GM18909 (cell line): ENCODE measurements around the gene C1QTNF3.
"Not testable (repeated sequence)": the region's sequence is repeated elsewhere in the genome, so short reads cannot be mapped to it uniquely, and the experiment has no call there.

Source experiments
- ATAC-seq: cut with Tn5 transposase; IDR thresholded peaks from one replicate; pipeline ENCODE4 v1.9.1; 2021; ENCODE audit warnings: mild to moderate bottlenecking; ENCODE audit not compliant: unreplicated experiment, poor library complexity

Gene C1QTNF3

DNA sequence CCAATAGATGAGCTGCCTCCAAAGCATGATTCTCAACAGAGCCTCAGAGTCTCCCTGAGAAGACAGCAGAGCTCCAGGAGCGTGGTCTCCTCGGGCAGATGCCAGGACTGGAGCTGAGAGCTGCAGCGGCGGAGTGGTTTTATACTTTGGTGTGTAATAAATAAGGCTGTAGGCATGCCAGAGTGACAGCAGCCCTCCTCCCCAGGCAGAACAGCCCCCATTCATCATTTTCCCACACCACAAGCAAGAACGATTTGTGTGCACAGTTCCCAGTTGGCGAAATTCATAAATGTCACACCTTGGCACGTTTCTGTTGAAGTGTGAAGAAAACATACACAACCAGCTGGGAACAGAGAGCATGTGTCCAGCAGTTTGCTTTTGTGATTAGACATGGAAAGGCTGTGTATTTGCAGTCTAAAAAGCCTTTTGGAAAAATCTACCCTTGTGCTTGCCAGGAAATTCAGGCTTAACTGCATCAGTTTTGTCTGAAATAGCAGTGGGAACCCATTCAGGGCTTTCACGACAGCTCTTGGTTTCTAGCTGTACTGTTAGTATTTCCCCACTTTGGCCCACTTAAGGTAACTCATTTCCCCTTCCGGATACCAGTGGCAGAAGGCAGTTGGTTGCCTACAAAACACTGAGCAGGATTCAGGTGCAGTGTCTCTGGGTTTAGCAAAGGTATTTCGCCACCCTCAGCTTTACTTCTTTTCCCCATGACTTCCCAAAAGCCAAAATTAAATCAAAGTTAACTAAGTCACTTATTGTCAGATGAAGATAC lies at the start of gene C1QTNF3:
Gene C1QTNF3, minus strand, starts transcription at position 115 of the 778 bp plus-strand sequence. Its CDS starts 88 bp downstream, at position 27.
- no peak for ATAC-seq

DNA sequence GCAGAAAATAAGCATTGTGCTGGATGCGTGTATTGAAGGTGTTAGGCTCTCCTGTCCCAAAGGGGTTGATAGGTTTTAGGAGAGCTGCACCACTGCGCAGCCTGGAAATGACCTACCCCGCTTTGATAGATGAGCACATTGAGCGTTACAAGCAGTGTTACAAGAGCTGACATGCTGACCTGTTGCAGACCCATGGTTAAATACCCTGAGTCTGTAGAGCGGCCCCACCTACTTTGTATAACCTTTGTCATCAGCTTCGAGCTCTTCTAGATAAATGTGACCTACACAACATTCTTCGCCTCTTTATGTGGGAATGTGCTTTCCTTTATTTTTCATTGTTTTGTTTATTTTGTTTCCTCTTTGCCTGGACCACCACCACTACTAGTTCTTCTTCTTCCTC lies 48.0 kb upstream of the C1QTNF3 start:
- not testable (repeated sequence) for ATAC-seq

- not testable (repeated sequence) for ATAC-seq
These were observed 46.8 kb upstream of the C1QTNF3 start for GRCh38 chr5:34089802-34090201.

GRCh38 chr5:34087728-34088127 lies 44.7 kb upstream of the C1QTNF3 start:
- ATAC-seq: not testable (repeated sequence)

GRCh38 chr5:34083898-34084297 lies 40.9 kb upstream of the C1QTNF3 start:
- ATAC-seq: not testable (repeated sequence)

DNA sequence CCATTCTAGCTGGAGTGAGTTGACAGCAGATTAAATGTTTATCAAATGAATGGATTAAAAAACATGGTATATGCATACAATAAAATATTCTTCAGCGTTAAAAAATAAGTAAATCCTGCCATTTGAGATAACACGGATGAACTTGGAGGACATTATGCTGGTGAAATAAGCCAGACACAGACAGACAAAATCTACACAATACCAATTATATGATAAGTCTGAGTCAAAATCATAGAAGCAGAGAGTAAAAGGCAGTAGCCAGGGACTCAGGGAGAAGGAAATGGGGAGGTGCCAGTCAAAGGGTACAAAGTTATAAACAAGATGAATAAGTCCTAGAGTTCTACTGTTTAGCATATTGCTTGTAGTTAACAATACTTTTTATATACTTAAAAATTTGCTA lies 36.5 kb upstream of the C1QTNF3 start:
- not testable (repeated sequence) for ATAC-seq

DNA sequence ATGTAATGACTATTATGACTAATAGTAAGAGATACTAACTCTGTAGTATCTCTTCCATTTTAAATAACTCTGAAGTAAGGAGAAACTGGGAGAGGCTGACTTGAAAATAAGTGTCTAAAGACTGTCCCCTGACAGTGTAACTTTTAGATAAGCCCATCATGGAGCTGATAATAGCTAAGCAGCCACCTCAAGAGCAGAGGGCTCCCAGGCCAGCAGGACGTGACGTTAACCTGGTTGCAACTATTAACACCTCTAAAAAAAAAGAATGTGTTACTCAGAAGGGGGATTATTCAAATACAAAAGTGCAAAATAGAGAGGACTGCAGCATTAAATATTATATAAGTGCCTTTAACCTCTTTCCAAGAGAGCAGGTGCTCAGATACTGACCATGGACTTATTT lies 34.6 kb upstream of the C1QTNF3 start:
- not testable (repeated sequence) for ATAC-seq

GRCh38 chr5:34076719-34077364 lies 33.8 kb upstream of the C1QTNF3 start:
- not testable (repeated sequence) for ATAC-seq

- ATAC-seq: not testable (repeated sequence)
These were observed 31.5 kb upstream of the C1QTNF3 start for GRCh38 chr5:34074472-34074871.

GRCh38 chr5:34074071-34074470 lies 31.1 kb upstream of the C1QTNF3 start:
- ATAC-seq: not testable (repeated sequence)

DNA sequence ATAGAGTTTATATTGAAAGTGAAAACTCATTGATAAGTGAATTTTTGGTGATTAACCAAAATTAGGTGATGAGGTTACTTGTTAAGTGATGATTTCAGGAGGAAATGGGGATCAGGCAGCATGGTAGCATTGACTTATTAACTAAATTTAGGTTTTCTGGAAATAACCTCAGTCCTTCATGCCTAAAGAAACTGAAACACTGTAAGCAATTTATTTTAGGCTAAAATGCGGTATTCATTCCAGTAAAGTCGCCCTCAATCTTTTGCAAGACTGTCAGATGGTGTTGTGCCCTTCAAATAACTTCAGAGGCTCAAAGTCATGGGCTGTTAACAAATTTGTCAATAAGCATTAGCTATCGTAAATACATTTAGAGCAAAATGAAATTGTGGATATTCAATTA lies 27.6 kb upstream of the C1QTNF3 start:
- ATAC-seq: not testable (repeated sequence)

DNA sequence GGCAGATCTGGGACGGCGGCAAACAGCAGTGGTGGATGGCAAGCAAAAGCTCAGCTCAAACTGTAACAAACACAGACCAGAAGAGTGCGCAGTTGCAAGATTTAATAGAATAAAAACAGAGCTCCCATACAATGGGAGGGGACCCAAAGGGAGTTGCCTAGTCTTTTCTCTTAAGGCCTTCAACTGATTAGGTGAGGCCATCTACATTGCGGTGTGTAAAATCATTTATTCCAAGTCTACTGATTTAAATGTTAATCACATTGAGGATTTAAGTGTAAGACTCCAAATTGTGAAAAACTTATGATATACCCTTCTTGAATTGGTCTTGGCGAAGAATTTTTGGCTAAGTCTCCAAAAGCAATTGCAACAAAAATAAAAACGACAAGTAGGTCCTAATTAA lies 21.6 kb upstream of the C1QTNF3 start:
- ATAC-seq: no peak

DNA sequence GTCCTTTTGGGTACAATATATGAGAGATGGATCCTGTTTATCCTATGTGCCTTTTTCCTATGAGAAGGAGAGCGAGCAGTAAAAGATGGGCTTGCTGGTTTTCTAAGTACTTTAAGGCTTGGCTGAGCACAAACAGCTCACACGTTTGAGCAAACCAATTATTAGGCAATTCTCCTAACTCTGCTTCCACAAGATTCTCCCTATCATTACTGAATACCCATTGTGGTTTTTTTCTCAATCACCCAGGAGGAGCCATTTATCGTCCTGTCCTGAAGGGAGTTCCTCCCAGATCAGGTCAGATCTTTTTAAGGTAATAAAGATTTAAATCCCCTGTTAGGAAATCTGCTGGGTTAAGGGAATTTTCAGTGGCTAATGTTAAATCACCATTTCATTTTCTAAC lies 19.4 kb upstream of the C1QTNF3 start:
- no peak for ATAC-seq

DNA sequence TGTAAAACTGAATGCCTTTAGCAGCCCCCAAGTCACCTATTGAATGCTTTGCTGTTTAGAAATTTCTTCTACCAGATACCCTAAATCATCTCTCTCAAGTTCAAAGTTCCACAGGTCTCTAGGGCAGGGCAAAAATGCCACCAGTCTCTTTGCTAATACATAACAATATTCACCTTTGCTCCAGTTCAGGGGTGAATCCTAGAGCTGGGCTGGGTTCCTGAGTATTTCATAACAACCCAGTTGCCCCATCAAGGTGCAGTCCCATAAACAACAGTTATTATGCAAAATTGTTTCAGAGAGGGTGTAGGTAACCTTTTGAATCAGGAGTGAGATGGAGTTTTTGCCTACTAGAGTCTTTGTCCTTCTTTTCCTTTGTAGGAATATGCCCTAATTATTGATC lies 19.0 kb upstream of the C1QTNF3 start:
- no peak for ATAC-seq

DNA sequence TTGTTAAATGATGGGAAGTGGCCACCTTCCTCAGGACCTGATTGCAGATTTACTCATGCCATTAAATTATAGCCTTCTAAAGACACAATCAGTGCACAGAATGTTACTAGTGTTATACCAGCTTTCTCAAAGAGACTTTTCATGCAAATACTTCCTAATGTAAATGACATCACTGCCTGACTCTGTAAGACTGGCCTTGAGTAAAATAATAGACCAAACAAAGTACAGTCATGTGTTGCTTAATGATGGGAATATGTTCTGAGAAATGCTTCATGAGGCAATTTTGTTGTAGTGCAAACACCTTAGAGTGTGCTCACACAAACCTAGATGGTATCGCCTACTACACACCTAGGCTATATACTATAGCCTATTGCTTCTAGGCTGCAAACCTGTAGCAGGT lies 17.0 kb upstream of the C1QTNF3 start:
- no peak for ATAC-seq

DNA sequence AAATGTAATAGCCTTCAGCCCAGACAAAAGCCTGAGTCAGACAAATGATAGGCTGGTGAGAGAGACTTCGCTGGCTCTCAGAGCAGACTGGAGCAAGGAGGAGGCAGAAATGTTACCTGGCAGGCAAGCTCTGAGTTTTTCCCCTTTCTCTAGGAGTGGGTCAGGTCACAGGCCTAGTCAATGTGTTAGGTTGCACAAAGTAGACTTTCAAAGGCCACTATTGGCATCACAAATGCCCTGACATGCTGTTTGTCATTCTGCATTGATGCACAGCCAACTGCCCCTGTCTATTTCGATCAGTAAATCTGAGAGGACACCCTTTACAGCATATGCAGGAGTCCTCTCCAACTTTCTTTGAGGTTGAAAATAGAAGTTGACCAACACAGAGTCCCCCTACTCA lies 15.5 kb upstream of the C1QTNF3 start:
- ATAC-seq: no peak

DNA sequence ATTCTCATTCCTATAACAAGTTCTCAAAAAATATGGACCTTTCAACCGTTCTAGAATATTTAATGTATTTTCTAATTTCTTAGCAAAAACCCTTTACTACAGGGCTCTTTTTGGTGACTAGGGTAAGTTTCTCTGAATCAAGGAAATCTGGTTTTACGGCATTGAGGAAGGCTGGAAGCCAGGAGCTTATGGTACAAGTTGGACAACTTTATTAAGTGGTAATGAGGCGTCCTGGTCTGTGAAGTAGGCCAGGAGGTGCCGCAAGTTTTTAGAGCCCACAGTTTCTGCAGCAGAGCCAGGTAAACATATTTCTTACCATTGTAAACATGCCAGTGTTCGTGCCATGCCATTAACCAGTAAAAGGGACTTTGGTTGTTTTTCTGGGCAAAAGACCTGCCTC lies 14.6 kb upstream of the C1QTNF3 start:
- ATAC-seq: no peak

DNA sequence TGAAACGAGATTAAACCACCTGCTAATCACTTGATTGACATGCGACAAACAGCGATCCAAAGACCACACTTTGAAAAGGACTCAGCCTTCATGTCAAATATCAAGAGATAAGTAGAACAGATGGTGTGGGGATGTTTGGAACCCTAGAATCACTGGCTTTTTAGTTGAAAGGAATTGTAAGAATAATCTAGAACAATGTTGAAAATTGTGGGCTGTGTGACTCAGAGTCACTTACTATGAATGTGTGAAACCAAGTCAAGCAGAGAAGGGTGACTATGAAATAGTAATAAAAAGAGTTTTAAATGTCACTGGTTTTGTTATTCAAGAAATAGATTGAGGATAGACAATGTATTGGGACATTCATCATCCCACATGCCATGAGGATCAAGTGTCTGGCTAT lies 14.1 kb upstream of the C1QTNF3 start:
- no peak for ATAC-seq

DNA sequence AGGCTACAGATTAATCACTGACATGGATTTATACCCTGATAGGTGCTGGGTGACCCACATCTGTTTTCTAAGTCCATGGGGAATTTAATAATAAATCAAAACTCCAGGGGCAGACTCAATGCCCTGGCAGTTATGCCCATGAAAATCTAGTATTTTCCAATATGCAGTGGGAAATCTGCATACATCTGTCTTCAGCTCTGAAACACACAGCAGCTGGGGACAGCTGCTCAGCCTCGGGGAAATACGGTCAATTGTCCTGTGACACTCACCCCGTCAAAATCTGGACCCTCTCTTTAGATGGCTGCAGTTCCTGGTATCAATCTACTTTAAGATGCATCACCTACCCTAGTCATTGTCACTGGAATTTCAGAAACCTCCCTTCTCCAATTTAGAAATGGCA lies 12.7 kb upstream of the C1QTNF3 start:
- ATAC-seq: no peak

- no peak for ATAC-seq
These were observed 11.4 kb upstream of the C1QTNF3 start for GRCh38 chr5:34054400-34054729.

- ATAC-seq: no peak
These were observed 10.8 kb upstream of the C1QTNF3 start for GRCh38 chr5:34053571-34054399.
